GM19397 (cell line): ENCODE results near the gene PRMT2.
A peak's percentile ranks its signal among the peaks of the same experiment; 100 is the strongest.
"Not testable (repeated sequence)": the region's sequence is repeated elsewhere in the genome, so short reads cannot be mapped to it uniquely, and the experiment has no call there.

Experiments
- ATAC-seq: cut with Tn5 transposase; IDR thresholded peaks from one replicate; pipeline ENCODE4 v1.9.1; 2021; ENCODE audit warnings: mild to moderate bottlenecking, moderate library complexity; ENCODE audit not compliant: unreplicated experiment

Gene PRMT2

DNA sequence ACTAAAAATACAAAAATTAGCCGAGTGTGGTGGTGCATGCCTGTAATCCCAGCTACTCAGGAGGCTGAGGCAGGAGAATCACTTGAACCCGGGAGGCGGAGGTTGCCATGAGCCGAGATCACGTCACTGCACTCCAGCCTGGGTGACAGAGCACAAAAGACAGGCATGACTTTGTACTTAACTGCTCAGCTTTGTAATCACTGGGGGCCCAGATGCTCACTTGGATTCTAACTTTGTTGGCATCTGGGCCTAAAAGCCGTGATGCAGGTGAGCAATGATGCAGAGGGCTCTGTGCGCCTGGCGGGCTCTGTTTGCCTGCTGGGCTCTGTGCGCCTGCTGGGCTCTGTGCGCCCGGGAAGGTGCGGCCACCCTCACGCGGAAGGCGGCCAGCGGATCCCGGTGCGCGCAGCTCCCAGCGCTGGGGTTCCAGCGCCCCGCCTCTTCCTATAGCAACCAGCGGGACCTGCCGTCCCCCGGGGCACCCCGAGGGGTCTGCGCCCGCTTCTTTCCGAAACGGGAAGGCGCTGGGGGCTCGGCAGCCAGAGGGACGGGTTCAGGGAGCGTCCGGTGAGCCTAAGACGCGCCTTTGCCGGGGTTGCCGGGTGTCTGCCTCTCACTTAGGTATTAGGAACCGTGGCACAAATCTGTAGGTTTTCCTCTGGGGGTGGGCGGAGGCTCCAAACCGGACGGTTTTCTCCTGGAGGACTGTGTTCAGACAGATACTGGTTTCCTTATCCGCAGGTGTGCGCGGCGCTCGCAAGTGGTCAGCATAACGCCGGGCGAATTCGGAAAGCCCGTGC is 31.7 kb downstream of the PRMT2 start:
- ATAC-seq, result no peak

DNA sequence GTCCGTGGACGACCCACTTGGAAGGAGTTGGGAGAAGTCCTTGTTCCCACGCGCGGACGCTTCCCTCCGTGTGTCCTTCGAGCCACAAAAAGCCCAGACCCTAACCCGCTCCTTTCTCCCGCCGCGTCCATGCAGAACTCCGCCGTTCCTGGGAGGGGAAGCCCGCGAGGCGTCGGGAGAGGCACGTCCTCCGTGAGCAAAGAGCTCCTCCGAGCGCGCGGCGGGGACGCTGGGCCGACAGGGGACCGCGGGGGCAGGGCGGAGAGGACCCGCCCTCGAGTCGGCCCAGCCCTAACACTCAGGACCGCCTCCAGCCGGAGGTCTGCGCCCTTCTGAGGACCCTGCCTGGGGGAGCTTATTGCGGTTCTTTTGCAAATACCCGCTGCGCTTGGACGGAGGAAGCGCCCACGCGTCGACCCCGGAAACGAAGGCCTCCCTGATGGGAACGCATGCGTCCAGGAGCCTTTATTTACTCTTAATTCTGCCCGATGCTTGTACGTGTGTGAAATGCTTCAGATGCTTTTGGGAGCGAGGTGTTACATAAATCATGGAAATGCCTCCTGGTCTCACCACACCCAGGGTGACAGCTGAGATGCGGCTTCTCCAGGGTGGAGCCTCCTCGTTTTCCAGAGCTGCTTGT is 32.4 kb downstream of the PRMT2 start:
- ATAC-seq, result no peak

DNA sequence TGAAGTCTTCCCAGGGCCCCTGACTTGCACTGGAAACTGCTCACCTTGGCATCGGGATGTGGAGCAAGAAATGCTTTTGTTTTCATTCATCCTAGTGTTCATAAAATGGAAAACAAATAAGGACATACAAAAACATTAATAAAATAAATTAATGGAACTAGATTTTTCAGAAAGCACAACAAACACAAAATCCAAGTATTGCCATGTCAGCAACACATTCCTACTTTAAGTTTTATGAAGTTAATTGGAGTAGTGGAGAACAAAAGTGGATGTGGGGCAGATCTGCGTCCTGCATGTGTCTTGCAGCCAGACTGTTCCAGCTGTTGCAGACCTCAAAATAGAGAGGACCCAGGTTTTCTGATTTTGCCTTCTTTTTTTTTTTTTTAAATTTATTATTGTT is 32.9 kb downstream of the PRMT2 start:
- ATAC-seq, result no peak

DNA sequence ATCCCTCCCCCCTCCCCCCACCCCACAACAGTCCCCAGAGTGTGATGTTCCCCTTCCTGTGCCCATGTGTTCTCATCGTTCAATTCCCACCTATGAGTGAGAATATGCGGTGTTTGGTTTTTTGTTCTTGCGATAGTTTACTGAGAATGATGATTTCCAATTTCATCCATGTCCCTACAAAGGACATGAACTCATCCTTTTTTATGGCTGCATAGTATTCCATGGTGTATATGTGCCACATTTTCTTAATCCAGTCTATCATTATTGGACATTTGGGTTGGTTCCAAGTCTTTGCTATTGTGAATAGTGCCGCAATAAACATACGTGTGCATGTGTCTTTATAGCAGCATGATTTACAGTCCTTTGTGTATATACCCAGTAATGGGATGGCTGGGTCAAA is 33.4 kb downstream of the PRMT2 start:
- not testable (repeated sequence) for ATAC-seq

DNA sequence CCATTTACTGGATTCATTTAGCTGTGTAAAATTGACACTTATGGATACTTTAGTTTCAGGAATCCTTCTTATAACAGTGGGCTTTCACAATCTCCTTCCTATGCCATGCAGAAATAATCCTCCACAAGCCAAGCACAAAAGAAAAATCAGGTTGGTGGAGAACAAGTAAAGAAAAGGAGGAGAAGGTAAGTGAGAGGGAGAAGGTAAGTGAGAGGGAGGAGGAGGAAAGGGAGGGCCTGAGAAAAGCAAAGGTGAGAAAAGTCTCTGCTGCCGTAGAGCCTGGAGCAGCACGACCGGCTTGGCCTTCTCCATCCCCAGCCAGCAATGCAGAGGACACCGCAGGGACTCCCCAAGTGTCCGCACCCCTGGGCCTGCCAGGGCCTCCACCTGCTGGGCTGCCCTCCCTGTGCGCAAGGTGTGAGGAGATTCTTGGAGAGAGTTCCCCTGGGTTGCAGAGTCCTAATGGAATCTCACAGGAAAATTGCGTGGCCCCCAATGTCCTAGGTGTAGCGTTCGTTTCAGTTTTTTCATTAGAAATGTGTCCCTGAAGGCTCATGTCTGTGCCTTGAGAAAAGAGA is 39.0 kb downstream of the PRMT2 start:
- ATAC-seq, result no peak

DNA sequence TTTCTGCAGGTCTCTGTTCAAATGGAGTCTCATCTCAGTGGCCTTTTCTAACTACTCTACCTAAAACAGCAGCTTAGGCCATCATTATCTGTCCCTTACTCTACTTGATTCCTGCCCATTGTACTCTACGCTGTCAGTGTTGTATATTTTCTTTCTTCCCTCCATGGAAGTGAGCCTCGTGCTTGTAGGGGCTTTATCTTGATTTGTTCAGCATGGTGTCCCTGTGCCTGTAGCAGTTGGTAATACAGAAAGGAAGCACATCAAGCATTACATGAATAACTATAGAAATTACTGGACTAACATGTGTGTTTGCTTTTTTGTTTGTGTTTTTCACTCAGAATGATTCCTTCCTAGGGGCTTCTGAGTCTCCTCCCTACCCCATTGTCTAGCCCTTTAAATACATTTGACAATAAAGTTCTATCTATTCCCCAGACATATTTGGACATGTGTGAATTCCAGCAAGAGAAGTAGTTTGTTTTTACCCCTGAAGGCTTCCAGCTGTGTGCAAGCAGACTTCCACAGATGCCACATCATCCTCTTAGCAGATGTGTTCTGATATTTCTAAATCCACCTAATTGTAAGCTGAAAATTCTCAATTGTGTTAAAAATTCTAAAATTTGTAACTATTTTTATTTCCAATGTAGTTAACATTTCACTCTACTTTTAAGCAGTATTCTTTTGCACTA is 40.3 kb downstream of the PRMT2 start:
- no peak for ATAC-seq

DNA sequence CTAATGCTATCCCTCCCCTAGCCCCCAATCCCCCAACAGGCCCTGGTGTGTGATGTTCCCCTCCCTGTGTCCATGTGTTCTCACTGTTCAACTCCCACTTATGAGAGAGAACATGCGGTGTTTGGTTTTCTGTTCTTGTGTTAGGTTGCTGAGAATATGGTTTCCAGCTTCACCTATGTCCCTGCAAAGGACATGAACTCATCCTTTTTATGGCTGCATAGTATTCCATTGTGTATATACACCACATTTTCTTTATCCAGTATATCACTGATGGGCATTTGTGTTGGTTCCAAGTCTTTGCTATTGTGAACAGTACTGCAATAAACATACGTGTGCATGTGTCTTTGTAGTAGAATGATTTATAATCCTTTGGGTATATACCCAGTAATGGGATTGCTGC is 41.1 kb downstream of the PRMT2 start:
- not testable (repeated sequence) for ATAC-seq

DNA sequence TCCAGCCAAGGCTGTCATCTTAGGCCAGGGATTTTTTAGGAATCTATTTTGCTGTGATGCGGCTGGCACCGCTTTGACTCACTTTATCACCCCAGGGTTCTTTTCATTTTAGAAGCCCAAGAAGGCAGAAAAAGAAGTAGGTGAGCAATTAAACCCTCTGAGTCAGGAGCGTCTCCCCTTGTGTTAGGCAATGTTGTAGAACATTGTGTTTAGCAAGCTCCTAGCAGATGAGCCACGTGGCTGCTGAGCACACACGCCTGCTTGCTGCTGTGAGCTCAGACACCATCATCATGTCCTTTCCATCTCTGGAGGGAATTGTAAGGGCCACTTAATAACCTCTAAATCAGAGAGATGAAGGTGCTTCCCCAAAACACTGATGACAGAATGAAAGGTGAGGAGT is 46.1 kb downstream of the PRMT2 start:
- not testable (repeated sequence) for ATAC-seq

DNA sequence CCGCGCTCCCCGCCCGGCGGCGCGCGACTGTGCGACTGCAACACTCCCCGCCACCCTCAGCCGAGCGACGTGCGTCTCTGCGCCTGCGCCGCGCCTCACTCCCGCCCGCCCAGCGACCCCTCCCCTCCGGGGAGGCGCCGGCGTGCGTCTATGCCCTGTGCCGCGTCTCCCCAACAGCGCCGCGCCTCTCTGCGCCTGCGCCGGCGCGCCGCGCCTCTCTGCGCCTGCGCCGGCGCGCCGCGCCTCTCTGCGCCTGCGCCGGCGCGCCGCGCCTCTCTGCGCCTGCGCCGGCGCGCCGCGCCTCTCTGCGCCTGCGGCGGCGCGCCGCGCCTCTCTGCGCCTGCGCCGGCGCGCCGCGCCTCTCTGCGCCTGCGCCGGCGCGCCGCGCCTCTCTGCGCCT is 63.2 kb downstream of the PRMT2 start:
- ATAC-seq, result not testable (repeated sequence)

DNA sequence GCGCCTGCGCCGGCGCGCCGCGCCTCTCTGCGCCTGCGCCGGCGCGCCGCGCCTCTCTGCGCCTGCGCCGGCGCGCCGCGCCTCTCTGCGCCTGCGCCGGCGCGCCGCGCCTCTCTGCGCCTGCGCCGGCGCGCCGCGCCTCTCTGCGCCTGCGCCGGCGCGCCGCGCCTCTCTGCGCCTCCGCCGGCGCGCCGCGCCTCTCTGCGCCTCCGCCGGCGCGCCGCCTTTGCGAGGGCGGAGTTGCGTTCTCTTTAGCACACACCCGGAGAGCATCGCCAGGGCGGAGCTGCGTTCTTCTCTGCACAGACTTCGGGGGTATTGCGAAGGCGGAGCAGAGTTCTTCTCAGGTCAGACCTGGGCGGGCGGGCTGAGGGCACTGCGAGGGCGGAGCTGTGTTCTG is 63.6 kb downstream of the PRMT2 start:
- ATAC-seq, result peak; percentile 71
